ENCODE results near the gene INHBC.
"Not testable (repeated sequence)": the region's sequence is repeated elsewhere in the genome, so short reads cannot be mapped to it uniquely, and the experiment has no call there.

The INHBC gene

GRCh38 chr12:57397441-57397840 lies 37.1 kb upstream of the INHBC start:
- TF ChIP-seq YY1 (IDR thresholded peaks at IDR 0.05; ENCODE audit: insufficient read depth, insufficient read length) (no peak), ZNF274 (IDR thresholded peaks at IDR 0.05; ENCODE audit: low read depth, low read length) (no peak), SUZ12 (IDR thresholded peaks at IDR 0.05; ENCODE audit: extremely low read depth, insufficient read depth, insufficient read length) (no peak)
- no peak overlapping the region for H3K4me3 ChIP-seq (ENCODE audit: insufficient read length, low read depth)
- no peaks in the 10 kb centered on the region for H3K4me1 ChIP-seq (ENCODE audit: insufficient read depth, insufficient read length)
- no peak for DNase-seq (ENCODE audit: low read depth, low spot score)
- H3K36me3 ChIP-seq (ENCODE audit: insufficient read depth, insufficient read length, low read length) = peaks cover 17% of the 10 kb centered on the region
- H3K27me3 ChIP-seq (ENCODE audit: insufficient read depth, insufficient read length) = no peaks in the 10 kb centered on the region
- no peaks in the 10 kb centered on the region for H3K9me3 ChIP-seq (ENCODE audit: insufficient read depth, low read length)
- no peak overlapping the region for H3K9ac ChIP-seq (ENCODE audit: insufficient read length, low read depth)

GRCh38 chr12:57399718-57400463 lies 34.7 kb upstream of the INHBC start:
- DNase-seq (ENCODE audit: low read depth, low spot score); H3K4me3 ChIP-seq (ENCODE audit: insufficient read length, low read depth); H3K27me3 ChIP-seq (ENCODE audit: insufficient read depth, insufficient read length); H3K9ac ChIP-seq (ENCODE audit: insufficient read length, low read depth); H3K4me1 ChIP-seq (ENCODE audit: insufficient read depth, insufficient read length); H3K9me3 ChIP-seq (ENCODE audit: insufficient read depth, low read length); H3K36me3 ChIP-seq (ENCODE audit: insufficient read depth, insufficient read length, low read length): not testable (repeated sequence)

- Histone ChIP-seq H3K36me3 (ENCODE audit: insufficient read depth, insufficient read length, low read length) (no peaks in the 10 kb centered on the region), H3K4me3 (ENCODE audit: insufficient read length, low read depth) (no peak overlapping the region), H3K9me3 (ENCODE audit: insufficient read depth, low read length) (no peaks in the 10 kb centered on the region), H3K4me1 (ENCODE audit: insufficient read depth, insufficient read length) (no peaks in the 10 kb centered on the region), H3K27me3 (ENCODE audit: insufficient read depth, insufficient read length) (no peaks in the 10 kb centered on the region), H3K9ac (ENCODE audit: insufficient read length, low read depth) (no peak overlapping the region)
- DNase-seq (ENCODE audit: low read depth, low spot score) = no peak
- TF ChIP-seq ZNF274 (IDR thresholded peaks at IDR 0.05; ENCODE audit: low read depth, low read length) (no peak), SUZ12 (IDR thresholded peaks at IDR 0.05; ENCODE audit: extremely low read depth, insufficient read depth, insufficient read length) (no peak), YY1 (IDR thresholded peaks at IDR 0.05; ENCODE audit: insufficient read depth, insufficient read length) (no peak)
Measured at GRCh38 chr12:57401165-57401564, 33.4 kb upstream of the INHBC start.

- not testable (repeated sequence) for DNase-seq (ENCODE audit: low read depth, low spot score); H3K9me3 ChIP-seq (ENCODE audit: insufficient read depth, low read length); H3K4me1 ChIP-seq (ENCODE audit: insufficient read depth, insufficient read length); H3K4me3 ChIP-seq (ENCODE audit: insufficient read length, low read depth); H3K36me3 ChIP-seq (ENCODE audit: insufficient read depth, insufficient read length, low read length); H3K27me3 ChIP-seq (ENCODE audit: insufficient read depth, insufficient read length); H3K9ac ChIP-seq (ENCODE audit: insufficient read length, low read depth)
Measured at GRCh38 chr12:57402156-57402555, 32.4 kb upstream of the INHBC start.

GRCh38 chr12:57404966-57405640 lies 29.5 kb upstream of the INHBC start:
- no peaks in the 10 kb centered on the region for H3K9me3 ChIP-seq (ENCODE audit: insufficient read depth, low read length)
- H3K9ac ChIP-seq (ENCODE audit: insufficient read length, low read depth) = no peak overlapping the region
- TF ChIP-seq YY1 (IDR thresholded peaks at IDR 0.05; ENCODE audit: insufficient read depth, insufficient read length) = no peak
- no peak for TF ChIP-seq SUZ12 (IDR thresholded peaks at IDR 0.05; ENCODE audit: extremely low read depth, insufficient read depth, insufficient read length)
- TF ChIP-seq ZNF274 (IDR thresholded peaks at IDR 0.05; ENCODE audit: low read depth, low read length) = no peak
- no peaks in the 10 kb centered on the region for H3K4me1 ChIP-seq (ENCODE audit: insufficient read depth, insufficient read length)
- no peak overlapping the region for H3K4me3 ChIP-seq (ENCODE audit: insufficient read length, low read depth)
- DNase-seq (ENCODE audit: low read depth, low spot score) = no peak
- no peaks in the 10 kb centered on the region for H3K27me3 ChIP-seq (ENCODE audit: insufficient read depth, insufficient read length)
- no peaks in the 10 kb centered on the region for H3K36me3 ChIP-seq (ENCODE audit: insufficient read depth, insufficient read length, low read length)

GRCh38 chr12:57410534-57410933 lies 24.1 kb upstream of the INHBC start:
- H3K27me3 ChIP-seq (ENCODE audit: insufficient read depth, insufficient read length) = no peaks in the 10 kb centered on the region
- no peak overlapping the region for H3K4me3 ChIP-seq (ENCODE audit: insufficient read length, low read depth)
- no peaks in the 10 kb centered on the region for H3K4me1 ChIP-seq (ENCODE audit: insufficient read depth, insufficient read length)
- TF ChIP-seq YY1 (IDR thresholded peaks at IDR 0.05; ENCODE audit: insufficient read depth, insufficient read length) = no peak
- no peaks in the 10 kb centered on the region for H3K36me3 ChIP-seq (ENCODE audit: insufficient read depth, insufficient read length, low read length)
- no peaks in the 10 kb centered on the region for H3K9me3 ChIP-seq (ENCODE audit: insufficient read depth, low read length)
- no peak overlapping the region for H3K9ac ChIP-seq (ENCODE audit: insufficient read length, low read depth)
- no peak for DNase-seq (ENCODE audit: low read depth, low spot score)

- not testable (repeated sequence) for H3K36me3 ChIP-seq (ENCODE audit: insufficient read depth, insufficient read length, low read length); H3K9me3 ChIP-seq (ENCODE audit: insufficient read depth, low read length); DNase-seq (ENCODE audit: low read depth, low spot score); H3K4me1 ChIP-seq (ENCODE audit: insufficient read depth, insufficient read length); H3K27me3 ChIP-seq (ENCODE audit: insufficient read depth, insufficient read length); H3K9ac ChIP-seq (ENCODE audit: insufficient read length, low read depth); H3K4me3 ChIP-seq (ENCODE audit: insufficient read length, low read depth)
Measured at GRCh38 chr12:57414160-57414559, 20.4 kb upstream of the INHBC start.

- Histone ChIP-seq H3K27me3 (ENCODE audit: insufficient read depth, insufficient read length) (no peaks in the 10 kb centered on the region), H3K4me3 (ENCODE audit: insufficient read length, low read depth) (no peak overlapping the region), H3K4me1 (ENCODE audit: insufficient read depth, insufficient read length) (no peaks in the 10 kb centered on the region), H3K9ac (ENCODE audit: insufficient read length, low read depth) (no peak overlapping the region), H3K9me3 (ENCODE audit: insufficient read depth, low read length) (no peaks in the 10 kb centered on the region), H3K36me3 (ENCODE audit: insufficient read depth, insufficient read length, low read length) (no peaks in the 10 kb centered on the region)
- DNase-seq (ENCODE audit: low read depth, low spot score) = no peak
- no peak for TF ChIP-seq SUZ12 (IDR thresholded peaks at IDR 0.05; ENCODE audit: extremely low read depth, insufficient read depth, insufficient read length)
- no peak for TF ChIP-seq ZNF274 (IDR thresholded peaks at IDR 0.05; ENCODE audit: low read depth, low read length)
- no peak for TF ChIP-seq YY1 (IDR thresholded peaks at IDR 0.05; ENCODE audit: insufficient read depth, insufficient read length)
Measured at GRCh38 chr12:57415088-57415487, 19.5 kb upstream of the INHBC start.

Data from NT2/D1 (cell line).